Ovary (tissue), 3 donors: Measurements from ENCODE around the gene RIC3.

Experiments used
- POLR2A ChIP-seq: fragments of 450-650 bp; IDR thresholded peaks from one replicate; pipeline ENCODE4 v1.6.1; 2017; ENCODE audit warnings: antibody characterized with exemption, mild to moderate bottlenecking, moderate library complexity
- TF ChIP-seq, protein P1 (sequence below), 3 donors: fragments of 450-650 bp in 2 of 3; fragments of 200-600 bp in 1 of 3; IDR thresholded peaks; one replicate each; pipeline versions ENCODE4 v1.5.1 to v1.8.0; 2016 to 2022; ENCODE audit warnings: antibody characterized with exemption in 3 of 3, mild to moderate bottlenecking in 1 of 3
- donor health status: DM: no; HTN: no; CAD: no.

GRCh38 chr11:8218409-8218808 is 49.6 kb upstream of the RIC3 start:
- TF ChIP-seq, protein P1, sequence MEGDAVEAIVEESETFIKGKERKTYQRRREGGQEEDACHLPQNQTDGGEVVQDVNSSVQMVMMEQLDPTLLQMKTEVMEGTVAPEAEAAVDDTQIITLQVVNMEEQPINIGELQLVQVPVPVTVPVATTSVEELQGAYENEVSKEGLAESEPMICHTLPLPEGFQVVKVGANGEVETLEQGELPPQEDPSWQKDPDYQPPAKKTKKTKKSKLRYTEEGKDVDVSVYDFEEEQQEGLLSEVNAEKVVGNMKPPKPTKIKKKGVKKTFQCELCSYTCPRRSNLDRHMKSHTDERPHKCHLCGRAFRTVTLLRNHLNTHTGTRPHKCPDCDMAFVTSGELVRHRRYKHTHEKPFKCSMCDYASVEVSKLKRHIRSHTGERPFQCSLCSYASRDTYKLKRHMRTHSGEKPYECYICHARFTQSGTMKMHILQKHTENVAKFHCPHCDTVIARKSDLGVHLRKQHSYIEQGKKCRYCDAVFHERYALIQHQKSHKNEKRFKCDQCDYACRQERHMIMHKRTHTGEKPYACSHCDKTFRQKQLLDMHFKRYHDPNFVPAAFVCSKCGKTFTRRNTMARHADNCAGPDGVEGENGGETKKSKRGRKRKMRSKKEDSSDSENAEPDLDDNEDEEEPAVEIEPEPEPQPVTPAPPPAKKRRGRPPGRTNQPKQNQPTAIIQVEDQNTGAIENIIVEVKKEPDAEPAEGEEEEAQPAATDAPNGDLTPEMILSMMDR (IDR thresholded peaks at IDR 0.05), result no peak
- no peak for TF ChIP-seq POLR2A
